Measurements from ENCODE around the gene ZG16. TPM values are rescaled to one million over a fixed set of nuclear protein-coding genes. Genes with fewer than 3 reads are reported as not detected.

ZG16 gene
- total and polyA plus RNA-seq, 2 of the 8 experiments (the other 6 are each of a cell fraction or from before 2014, with no cell fraction given): not detected

GRCh38 chr16:29761882-29762281, 16.2 kb upstream of the ZG16 start (continued):
- TF ChIP-seq EZH2 (IDR thresholded peaks at IDR 0.05; ENCODE audit: low read depth, low read length, severe bottlenecking) (no peak), CBX5 (IDR thresholded peaks at IDR 0.05; ENCODE audit: low read depth, low read length) (no peak), HDAC2 (IDR thresholded peaks at IDR 0.05; ENCODE audit: borderline replicate concordance in 1 of 2, low read depth in 2 of 2, low read length in 2 of 2) (no peak), BRCA1 (IDR thresholded peaks at IDR 0.05; ENCODE audit: low read depth, low read length) (no peak)
